Right ventricle myocardium superior (tissue), 1 donor: Measurements from ENCODE around the gene CPXM2. TPM values are rescaled to one million over a fixed set of nuclear protein-coding genes. Genes with fewer than 3 reads are reported as not detected.

Experiments
- ATAC-seq: fragments of 200-7000 bp; cut with Tn5 transposase; one replicate; pipeline ENCODE4 v1.9.1; 2020; ENCODE audit warnings: mild to moderate bottlenecking; ENCODE audit not compliant: poor library complexity
- DNase-seq: peaks from one replicate; pipeline ENCODE4 v3.0.0-alpha.2; 2020
- intact Hi-C: fragments of 100-400 bp; cut with DNase I; formaldehyde crosslinking; loops from one replicate; pipeline ENCODE4 v1.11.2; 2022
- total RNA-seq: library from RNA; stranded (reverse); fragmentation: NEBNext Ultra II Directional; extraction: Animal tissue kit (Norgen Biotek cat#: 25700); gene quantifications from one replicate; pipeline ENCODE4 v1.2.1, GENCODE V29; 2021
- donor health status: DM: no; HTN: yes; CAD: no; lungs with severe emphysema.

The CPXM2 gene
- total RNA-seq, 1 donor from 2014 or later, result 2.6 TPM

GRCh38 chr10:123833170-123833850, 58.3 kb downstream of the CPXM2 start:
- intact Hi-C loops, result no loop called here
- ATAC-seq (no peak), DNase-seq (no peak)

GRCh38 chr10:123831259-123831658, 60.3 kb downstream of the CPXM2 start:
- intact Hi-C loops, result no loop called here

DNA sequence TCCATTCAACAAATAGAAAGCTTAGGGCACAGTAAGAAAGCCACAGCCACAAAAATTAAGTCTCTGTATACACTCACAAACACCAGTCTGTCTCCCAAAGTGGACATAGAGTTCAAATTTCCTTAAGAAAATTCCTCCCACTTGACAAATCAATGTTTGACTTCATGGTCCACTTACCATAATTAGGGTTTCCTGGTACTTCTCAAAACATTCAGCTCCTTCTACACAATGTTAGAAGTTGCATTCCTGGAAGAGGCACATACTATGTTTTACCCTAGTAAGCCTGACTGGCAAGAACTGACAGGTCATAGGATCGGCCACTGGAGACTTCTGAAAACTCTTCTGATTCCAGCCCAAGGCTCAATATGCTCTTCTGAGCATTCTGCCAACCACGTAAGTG, 70.5 kb downstream of the CPXM2 start:
- intact Hi-C loops, result no loop called here
- ATAC-seq (no peak), DNase-seq (no peak)

More at GRCh38 chr10:123831259-123831658, 60.3 kb downstream of the CPXM2 start:
- ATAC-seq, result no peak
- DNase-seq, result no peak

- intact Hi-C loops, result no loop called here
- no peak for ATAC-seq
Measured at GRCh38 chr10:123809632-123810031, 82.0 kb downstream of the CPXM2 start.

DNA sequence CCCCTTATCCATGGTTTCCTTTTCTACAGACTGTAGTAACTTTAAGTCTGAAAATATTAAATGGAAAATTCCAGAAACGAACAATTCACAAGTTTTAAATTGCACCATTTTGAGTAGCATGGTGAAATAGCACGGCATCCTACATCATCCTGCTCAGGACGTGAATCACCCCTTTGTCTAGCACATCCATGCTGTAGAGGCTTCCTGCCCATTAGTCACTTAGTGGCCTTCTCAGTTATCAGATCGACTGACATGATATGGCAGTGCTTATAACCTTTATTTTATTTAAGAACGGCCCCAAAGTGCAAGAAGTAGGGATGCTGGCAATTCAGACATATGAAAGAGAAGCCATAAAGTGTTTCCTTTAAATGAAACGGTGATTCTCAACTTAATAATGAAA, 82.7 kb downstream of the CPXM2 start:
- intact Hi-C loops, result no loop called here
- no peak for DNase-seq
- no peak for ATAC-seq

More at GRCh38 chr10:123809632-123810031, 82.0 kb downstream of the CPXM2 start:
- DNase-seq, result no peak

GRCh38 chr10:123808286-123808685, 83.3 kb downstream of the CPXM2 start:
- intact Hi-C loops, result no loop called here
- no peak for DNase-seq
- ATAC-seq, result no peak

DNA sequence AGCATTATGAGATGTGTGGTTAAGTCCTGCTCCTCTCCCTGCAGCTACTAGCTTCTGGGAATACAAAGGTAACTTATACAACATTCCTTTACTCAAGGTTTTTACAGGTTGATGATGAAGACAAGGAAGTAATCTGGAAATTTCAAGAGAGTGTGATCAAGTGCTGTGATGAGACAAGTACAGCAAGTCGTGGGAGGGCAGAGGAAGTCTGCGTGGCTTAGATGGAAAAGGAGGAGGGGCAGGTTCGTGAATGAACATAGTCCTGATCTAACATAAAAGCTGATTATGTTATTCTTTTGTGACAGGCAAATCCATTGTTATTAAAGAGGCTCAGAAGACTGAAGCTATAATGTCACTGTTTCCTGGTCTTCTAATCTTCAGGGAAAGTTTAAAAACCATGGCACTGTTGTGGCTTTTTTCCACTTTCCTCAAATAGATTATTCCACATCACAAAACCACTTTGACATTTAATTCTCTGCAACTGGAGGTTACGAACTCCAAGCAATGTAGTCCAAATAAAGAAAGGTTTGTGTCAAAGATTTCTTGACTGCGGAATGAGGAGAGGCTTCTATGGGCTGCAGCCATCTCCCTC, 84.1 kb downstream of the CPXM2 start:
- ATAC-seq (no peak), DNase-seq (no peak)
- intact Hi-C loops, result no loop called here

DNA sequence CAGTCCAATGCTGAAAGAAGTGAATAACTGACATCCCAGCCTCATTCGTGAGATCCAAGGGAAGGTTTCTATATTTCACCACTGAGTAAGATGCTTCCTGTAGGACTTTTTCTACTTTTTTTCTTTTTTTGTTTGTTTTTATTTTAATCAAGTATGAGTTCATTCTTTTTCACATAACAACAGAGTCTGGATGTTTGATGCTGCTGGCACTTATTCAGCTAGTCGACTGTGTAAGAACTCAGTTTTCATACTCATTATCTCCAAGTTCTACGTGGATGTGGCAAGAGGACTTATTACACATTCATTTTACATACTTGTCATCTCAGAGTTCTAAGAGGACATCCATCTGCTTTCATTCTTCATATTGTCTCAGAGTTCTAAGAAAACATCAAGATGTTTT, 86.9 kb downstream of the CPXM2 start:
- DNase-seq (no peak), ATAC-seq (no peak)
- intact Hi-C loops, result no loop called here

DNA sequence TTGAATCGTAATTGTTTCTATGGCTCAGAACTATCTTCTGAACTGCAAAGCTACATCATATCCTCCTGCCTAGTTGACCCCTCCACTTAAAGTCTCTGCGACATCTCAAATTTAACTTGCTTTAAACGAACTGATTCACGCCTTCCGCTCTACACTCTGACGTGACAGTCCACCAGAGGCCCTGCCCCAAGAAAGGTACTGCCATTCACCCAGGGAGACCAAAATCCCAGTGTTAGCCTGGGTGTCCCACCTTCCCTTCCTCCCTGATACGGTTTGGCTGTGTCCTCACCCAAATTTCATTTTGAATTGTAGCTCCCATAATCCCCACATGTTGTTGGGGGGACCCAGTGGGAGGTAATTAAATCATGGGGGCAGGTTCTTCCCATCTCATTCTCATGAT, 90.8 kb downstream of the CPXM2 start:
- DNase-seq, result no peak
- intact Hi-C loops, result no loop called here
- no peak for ATAC-seq

DNA sequence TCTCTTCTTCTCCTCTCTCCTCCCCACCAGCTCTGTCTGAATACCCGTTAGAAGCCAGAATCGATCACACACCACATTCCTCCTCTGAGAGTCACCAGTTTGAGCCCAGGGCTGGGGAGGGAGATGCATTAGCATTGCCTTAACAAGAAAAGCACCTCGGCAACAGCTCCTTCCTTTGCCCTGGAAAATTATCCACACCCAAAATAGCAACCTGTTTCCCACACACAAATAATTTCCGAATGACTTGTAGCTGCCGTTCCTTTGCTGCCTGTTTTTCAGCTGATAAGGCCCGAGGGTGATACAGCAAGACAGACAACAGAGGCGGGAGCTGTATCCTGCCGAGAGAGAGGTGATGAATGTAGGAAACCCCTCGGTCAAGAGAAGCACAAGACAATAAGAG, 91.3 kb downstream of the CPXM2 start:
- ATAC-seq (no peak), DNase-seq (no peak)
- intact Hi-C loops, result no loop called here

DNA sequence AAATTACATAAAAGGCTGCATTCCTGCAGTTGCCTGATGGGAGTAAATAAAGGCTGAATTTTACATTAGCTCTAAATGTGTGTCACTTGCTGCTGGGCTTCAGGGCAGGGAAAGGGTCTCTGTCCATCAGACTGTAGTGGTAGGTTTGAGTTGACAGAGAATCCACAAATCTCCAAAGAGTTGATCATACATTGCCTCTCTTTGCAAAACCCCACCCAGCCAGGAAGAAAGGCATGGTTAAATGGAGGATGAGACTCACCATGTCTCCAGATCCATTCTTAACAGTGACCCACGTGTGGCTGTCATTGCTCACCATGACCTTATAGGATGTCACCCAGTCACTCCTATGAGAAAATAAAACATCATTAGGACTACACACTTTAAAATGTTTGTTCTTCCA, 92.8 kb downstream of the CPXM2 start:
- intact Hi-C loops, result no loop called here
- ATAC-seq, result no peak
- no peak for DNase-seq

GRCh38 chr10:123797813-123798212, 93.8 kb downstream of the CPXM2 start:
- intact Hi-C loops, result no loop called here
- no peak for DNase-seq

DNA sequence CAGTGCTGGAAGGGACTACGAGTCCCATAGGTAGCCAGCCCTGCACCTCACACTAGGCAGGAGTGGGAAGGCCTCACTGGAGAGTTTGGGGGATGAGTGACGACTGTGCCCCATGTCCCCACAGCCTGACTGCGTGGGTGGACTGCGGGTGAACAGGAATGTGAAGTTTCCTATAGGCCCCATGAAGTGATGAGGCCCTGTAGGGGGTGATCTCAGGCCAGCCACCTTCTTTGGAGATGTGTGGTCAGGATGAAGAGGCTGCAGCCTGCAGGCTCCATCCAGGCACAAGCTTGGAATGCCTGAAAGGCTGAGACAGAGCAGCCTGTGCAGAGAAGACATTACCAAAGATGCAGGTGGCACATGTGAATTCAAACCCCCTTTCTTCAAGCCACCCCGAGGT, 94.9 kb downstream of the CPXM2 start:
- no peak for DNase-seq
- intact Hi-C loops, result no loop called here
- no peak for ATAC-seq

More at GRCh38 chr10:123797813-123798212, 93.8 kb downstream of the CPXM2 start:
- ATAC-seq, result no peak

- DNase-seq (no peak), ATAC-seq (no peak)
- intact Hi-C loops, result no loop called here
Measured at GRCh38 chr10:123795846-123796590, 95.6 kb downstream of the CPXM2 start.

GRCh38 chr10:123795196-123795780, 96.3 kb downstream of the CPXM2 start:
- DNase-seq (no peak), ATAC-seq (no peak)
- intact Hi-C loops, result no loop called here

DNA sequence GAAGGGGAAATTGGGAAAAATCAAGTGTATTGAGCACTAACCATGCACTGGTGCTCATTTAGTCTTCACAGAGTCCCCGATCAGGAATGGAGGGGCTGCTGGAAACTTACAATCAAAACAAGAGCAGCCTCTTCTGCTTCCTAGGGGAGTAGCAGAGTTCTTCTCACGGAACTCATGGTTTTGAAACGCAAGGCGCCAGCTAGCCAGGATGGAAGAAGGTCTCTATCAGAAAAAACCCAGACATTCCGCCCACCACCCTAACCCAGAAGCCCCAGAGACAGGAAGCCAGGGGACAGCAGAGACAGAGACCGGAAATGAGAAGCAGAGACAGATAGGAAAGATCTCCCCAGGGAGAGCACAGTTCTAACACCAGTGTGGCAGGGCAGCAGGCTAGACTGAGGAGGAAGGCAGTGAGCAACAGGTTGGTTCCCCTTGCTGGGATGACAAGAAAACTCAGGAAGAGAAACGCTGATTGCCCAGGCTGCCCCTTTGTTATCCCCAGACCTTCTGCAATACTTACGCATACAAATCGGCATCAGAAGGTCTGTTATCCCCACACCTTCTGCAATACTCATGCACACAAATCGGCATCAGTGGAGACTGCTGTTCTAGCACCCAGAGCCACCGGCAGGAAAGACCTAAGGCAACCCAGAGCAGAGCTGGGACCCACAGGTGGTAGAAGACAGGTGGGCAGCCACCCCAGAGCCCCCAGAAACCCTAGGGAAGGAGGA, 99.2 kb downstream of the CPXM2 start:
- intact Hi-C loops, result no loop called here
- ATAC-seq (no peak), DNase-seq (no peak)

GRCh38 chr10:123790132-123790885, 101.3 kb downstream of the CPXM2 start:
- ATAC-seq, result no peak
- intact Hi-C loops, result no loop called here
- no peak for DNase-seq

- ATAC-seq (no peak), DNase-seq (no peak)
- intact Hi-C loops, result no loop called here
Measured at GRCh38 chr10:123788981-123789380, 102.6 kb downstream of the CPXM2 start.
